Left lung (tissue), 10 donors: ENCODE results near the gene DDX51. TPM values are rescaled to one million over a fixed set of nuclear protein-coding genes. Genes with fewer than 3 reads are reported as not detected.
A peak's percentile ranks its signal among the peaks of the same experiment; 100 is the strongest.

Source experiments
- ATAC-seq: fragments of 200-7000 bp; cut with Tn5 transposase; one replicate; pipeline ENCODE4 v1.9.1; 2020; ENCODE audit warnings: moderate library complexity
- DNase-seq, 4 donors: peaks; one replicate each; pipeline ENCODE4 v3.0.0-alpha.2; 2013 to 2020
- H3K27ac ChIP-seq, 2 donors: fragments of 200-600 bp; sonication (generic) in 1 of 2; one replicate each; pipeline versions ENCODE4 v1.5.0 to v1.8.0; 2020 to 2021
- H3K27me3 ChIP-seq, 2 donors: fragments of 200-600 bp; sonication (generic) in 1 of 2; one replicate each; pipeline versions ENCODE4 v1.5.0 to v1.8.0; 2020 to 2021
- H3K36me3 ChIP-seq, 2 donors: fragments of 200-600 bp; sonication (generic) in 1 of 2; one replicate each; pipeline versions ENCODE4 v1.5.0 to v1.8.0; 2020 to 2021
- H3K4me1 ChIP-seq, 2 donors: fragments of 200-600 bp; one replicate each; pipeline ENCODE4 v1.8.0; 2021
- H3K4me3 ChIP-seq, 2 donors: fragments of 200-600 bp; sonication (generic) in 1 of 2; one replicate each; pipeline versions ENCODE4 v1.5.0 to v1.8.0; 2020 to 2021; ENCODE audit warnings: mild to moderate bottlenecking in 1 of 2
- H3K9me3 ChIP-seq, 2 donors: fragments of 200-600 bp; sonication (generic) in 1 of 2; one replicate each; pipeline versions ENCODE4 v1.5.0 to v1.8.0; 2020 to 2021
- intact Hi-C, 2 donors: fragments of 100-400 bp; cut with DNase I; formaldehyde crosslinking; loops; one replicate each; pipeline versions ENCODE4 v1.11.2 to v1.14.2; 2022
- polyA plus RNA-seq, 6 donors: library from polyadenylated mRNA; unstranded; fragments of 120-200 nt; gene quantifications; one replicate each; pipeline ENCODE4 v1.2.1, GENCODE V29; 2013; ENCODE audit not compliant: insufficient read length in 6 of 6
- total RNA-seq, 2 donors: library from RNA; stranded (reverse); fragmentation: NEBNext Ultra II Directional; extraction: Animal tissue kit (Norgen Biotek cat#: 25700); gene quantifications; one replicate each; pipeline ENCODE4 v1.2.1, GENCODE V29; 2021
- TF ChIP-seq, protein P1 (sequence below), 2 donors: fragments of 200-600 bp; sonication (generic) in 1 of 2; IDR thresholded peaks; one replicate each; pipeline versions ENCODE4 v1.5.0 to v1.8.0; 2021; ENCODE audit warnings: antibody characterized with exemption in 2 of 2
- donor health status: DM: no; HTN: yes; CAD: no.
- donor health status: DM: no; HTN: no; CAD: no.

Gene DDX51
- total and polyA plus RNA-seq, 8 donors = 11.7 to 27.6 (median 18.6) TPM

DNA sequence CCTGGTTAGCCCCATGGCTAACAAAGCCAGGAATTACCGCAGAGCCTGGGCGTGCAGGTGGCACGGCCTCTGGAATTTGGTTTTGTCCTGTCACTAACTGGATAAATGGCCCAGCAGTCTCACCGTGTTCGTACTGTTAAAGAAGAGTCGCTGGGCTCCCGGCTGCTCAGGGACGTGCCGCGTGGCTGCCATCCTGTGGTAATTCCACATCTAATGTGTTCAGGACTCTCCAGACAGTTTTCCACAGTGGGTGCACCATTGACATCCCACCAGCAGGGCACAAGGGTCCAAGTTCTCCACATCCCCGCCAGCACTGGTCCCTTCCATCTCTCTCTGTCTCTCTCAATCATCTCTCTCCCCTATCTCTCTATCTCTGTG lies 19.8 kb upstream of the DDX51 start:
- ATAC-seq (no peak), DNase-seq (peak in 1 of 4 donors; percentile 55)
- Histone ChIP-seq H3K4me1 (peaks cover 6 to 18% of the 10 kb centered on the region in 2 donors), H3K4me3 (no peak overlapping the region), H3K27ac (no peak overlapping the region), H3K9me3 (no peaks in the 10 kb centered on the region), H3K27me3 (peaks cover 0 to 33% of the 10 kb centered on the region in 2 donors), H3K36me3 (no peaks in the 10 kb centered on the region)
- TF ChIP-seq, protein P1, sequence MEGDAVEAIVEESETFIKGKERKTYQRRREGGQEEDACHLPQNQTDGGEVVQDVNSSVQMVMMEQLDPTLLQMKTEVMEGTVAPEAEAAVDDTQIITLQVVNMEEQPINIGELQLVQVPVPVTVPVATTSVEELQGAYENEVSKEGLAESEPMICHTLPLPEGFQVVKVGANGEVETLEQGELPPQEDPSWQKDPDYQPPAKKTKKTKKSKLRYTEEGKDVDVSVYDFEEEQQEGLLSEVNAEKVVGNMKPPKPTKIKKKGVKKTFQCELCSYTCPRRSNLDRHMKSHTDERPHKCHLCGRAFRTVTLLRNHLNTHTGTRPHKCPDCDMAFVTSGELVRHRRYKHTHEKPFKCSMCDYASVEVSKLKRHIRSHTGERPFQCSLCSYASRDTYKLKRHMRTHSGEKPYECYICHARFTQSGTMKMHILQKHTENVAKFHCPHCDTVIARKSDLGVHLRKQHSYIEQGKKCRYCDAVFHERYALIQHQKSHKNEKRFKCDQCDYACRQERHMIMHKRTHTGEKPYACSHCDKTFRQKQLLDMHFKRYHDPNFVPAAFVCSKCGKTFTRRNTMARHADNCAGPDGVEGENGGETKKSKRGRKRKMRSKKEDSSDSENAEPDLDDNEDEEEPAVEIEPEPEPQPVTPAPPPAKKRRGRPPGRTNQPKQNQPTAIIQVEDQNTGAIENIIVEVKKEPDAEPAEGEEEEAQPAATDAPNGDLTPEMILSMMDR (IDR thresholded peaks at IDR 0.05) = no peak
- intact Hi-C loops = no loop called here

DNA sequence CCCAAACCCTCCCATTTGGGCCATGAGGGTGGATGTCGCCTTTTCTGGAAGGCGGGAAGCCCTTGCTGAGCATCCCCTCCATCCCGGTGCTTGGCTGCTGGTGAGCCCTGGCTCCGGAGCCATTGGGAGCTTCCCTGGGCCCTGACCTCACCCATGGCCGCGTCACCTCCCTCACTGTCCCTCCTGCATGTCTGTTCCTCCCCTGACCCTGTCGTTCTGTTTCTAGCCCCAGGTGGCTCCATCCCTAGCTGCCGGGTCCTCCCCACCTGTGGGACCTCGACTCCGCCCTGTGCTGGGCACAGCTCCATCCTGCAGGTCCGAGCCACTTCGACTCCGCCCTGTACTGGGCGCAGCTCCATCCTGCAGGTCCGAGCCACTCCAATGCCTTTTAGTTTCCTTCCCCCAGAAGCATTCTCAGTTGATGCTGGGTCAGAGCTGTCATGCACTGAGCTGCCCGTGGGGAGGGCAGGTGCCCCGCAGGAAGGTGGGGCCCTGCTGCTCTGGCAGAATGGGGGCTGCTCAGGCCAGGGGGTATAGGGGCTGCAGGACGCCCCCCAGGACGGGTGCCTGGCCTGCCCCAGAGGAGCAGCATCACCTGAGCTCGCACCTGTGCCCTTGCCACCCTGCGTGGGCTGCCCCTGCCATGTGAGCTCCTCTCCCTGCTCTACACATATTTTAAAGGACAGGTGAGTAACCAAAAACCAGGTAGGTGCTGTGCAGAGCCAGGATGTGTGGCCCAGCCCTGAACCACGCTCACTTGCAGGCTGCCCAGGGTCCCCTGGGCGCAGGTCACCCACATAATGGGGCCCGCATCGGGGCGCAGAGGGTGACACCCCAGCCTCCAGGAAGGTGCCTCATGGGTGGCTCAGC lies 19.2 kb upstream of the DDX51 start:
- Histone ChIP-seq H3K9me3 (no peaks in the 10 kb centered on the region), H3K27me3 (peaks cover 0 to 27% of the 10 kb centered on the region in 2 donors), H3K36me3 (no peaks in the 10 kb centered on the region), H3K4me3 (peak overlapping the region in 1 of 2 donors; percentile 4), H3K4me1 (peaks cover 6 to 18% of the 10 kb centered on the region in 2 donors), H3K27ac (no peak overlapping the region)
- ATAC-seq (peak; percentile 33), DNase-seq (peak in 1 of 4 donors; percentile 77)
- TF ChIP-seq, protein P1 (IDR thresholded peaks at IDR 0.05) = no peak
- intact Hi-C loops = no loop called here

DNA sequence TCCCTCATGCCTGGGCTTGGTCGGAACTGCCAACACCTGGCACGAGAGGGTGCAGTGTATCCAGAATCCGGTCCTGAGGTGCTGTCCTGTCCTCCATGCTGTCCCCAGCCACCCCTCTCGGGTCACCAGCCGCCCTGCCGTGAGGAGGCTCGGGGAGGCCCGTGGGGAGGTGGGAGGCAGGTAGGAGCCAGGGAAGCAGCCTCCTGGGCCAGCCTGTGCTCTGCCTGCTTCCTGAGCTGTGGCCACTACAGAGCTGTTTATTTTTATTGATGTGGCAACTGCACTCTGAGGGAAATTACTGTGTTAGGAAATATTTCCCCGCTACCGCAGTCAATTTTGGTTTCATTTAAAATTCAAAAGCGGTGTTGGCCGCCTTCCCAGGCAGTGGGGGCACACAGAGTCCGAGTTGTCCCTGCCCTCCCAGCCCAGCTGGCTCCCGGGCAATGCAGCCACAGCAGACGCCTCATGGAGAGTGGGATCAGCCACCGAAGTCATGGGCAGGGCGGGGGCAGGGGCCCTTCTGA lies 18.5 kb upstream of the DDX51 start:
- DNase-seq (peak in 3 of 4 donors; percentile 59 to 75 (median 60)), ATAC-seq (peak; percentile 68)
- no peaks in the 10 kb centered on the region for H3K36me3 ChIP-seq
- no peak overlapping the region for H3K27ac ChIP-seq
- TF ChIP-seq, protein P1 (IDR thresholded peaks at IDR 0.05) = no peak
- H3K9me3 ChIP-seq = no peaks in the 10 kb centered on the region
- peak overlapping the region in 1 of 2 donors; percentile 4 for H3K4me3 ChIP-seq
- intact Hi-C loops = no loop called here
- H3K4me1 ChIP-seq = peaks cover 6 to 18% of the 10 kb centered on the region in 2 donors
- H3K27me3 ChIP-seq = peaks cover 0 to 20% of the 10 kb centered on the region in 2 donors

DNA sequence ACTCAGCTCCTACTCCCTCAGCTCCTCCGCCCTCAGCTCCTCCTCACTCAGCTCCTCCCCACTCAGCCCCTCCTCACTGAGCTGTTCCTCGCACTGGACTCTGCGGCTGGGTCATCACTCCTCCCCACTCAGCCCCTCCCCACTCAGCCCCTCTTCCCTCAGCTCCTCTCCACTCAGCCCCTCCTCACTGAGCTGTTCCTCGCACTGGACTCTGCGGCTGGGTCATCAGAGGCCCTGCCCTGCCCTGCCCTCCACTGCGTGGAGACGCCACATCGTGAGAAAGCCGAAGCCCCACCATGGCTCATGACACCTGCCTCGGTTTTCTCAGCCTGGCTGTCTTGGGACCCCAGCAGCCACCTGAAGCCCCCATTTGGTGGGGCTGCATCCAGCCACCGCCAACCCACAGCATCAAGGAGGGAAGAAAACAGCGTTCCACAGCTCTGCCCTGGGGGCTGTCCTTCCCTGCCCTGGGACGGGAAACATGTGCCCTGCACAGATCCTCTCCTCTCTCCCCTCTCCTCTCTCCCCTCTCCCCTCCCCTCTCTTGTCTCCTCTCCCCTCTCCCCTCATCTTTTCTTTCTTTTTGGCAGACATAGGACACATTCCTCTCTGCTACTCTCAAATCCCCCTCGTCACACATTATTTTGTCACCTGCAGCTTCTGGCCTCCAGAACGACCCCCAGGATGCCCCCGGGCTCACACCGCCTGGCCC lies 17.8 kb upstream of the DDX51 start:
- no peaks in the 10 kb centered on the region for H3K9me3 ChIP-seq
- intact Hi-C loops = no loop called here
- no peaks in the 10 kb centered on the region for H3K36me3 ChIP-seq
- H3K4me3 ChIP-seq = no peak overlapping the region
- ATAC-seq (no peak), DNase-seq (peak in 1 of 4 donors; percentile 43)
- TF ChIP-seq, protein P1 (IDR thresholded peaks at IDR 0.05) = no peak
- peaks cover 0 to 18% of the 10 kb centered on the region in 2 donors for H3K27me3 ChIP-seq
- peaks cover 6 to 18% of the 10 kb centered on the region in 2 donors for H3K4me1 ChIP-seq
- no peak overlapping the region for H3K27ac ChIP-seq
